Muscle of back (tissue), 11 donors: ENCODE results near the gene RFX2. TPM values are rescaled to one million over a fixed set of nuclear protein-coding genes. Genes with fewer than 3 reads are reported as not detected.
"Not testable (repeated sequence)": the region's sequence is repeated elsewhere in the genome, so short reads cannot be mapped to it uniquely, and the experiment has no call there.

Source experiments
- DNase-seq, 3 donors: peaks; one replicate each; pipeline versions ENCODE4 v3.0.0 to v3.0.0-alpha.2; 2013
- polyA plus RNA-seq, 10 donors: library from polyadenylated mRNA; unstranded; fragments of 120-200 nt; gene quantifications; one replicate each; pipeline ENCODE4 v1.2.1, GENCODE V29; 2013; ENCODE audit not compliant: insufficient read length in 10 of 10

Gene RFX2
- polyA plus RNA-seq, 10 donors: 5.2 to 10.9 (median 6.9) TPM

- DNase-seq: no peak
Measured at GRCh38 chr19:6039566-6040225, 70.6 kb downstream of the RFX2 start.

- DNase-seq: no peak
Measured at GRCh38 chr19:6038634-6039405, 71.5 kb downstream of the RFX2 start.

GRCh38 chr19:6035026-6035425 is 75.3 kb downstream of the RFX2 start:
- no peak for DNase-seq

- no peak for DNase-seq
Measured at GRCh38 chr19:6034512-6034911, 75.8 kb downstream of the RFX2 start.

- DNase-seq: no peak
Measured at GRCh38 chr19:6033744-6034264, 76.5 kb downstream of the RFX2 start.

GRCh38 chr19:6032827-6033226 is 77.5 kb downstream of the RFX2 start:
- DNase-seq: no peak

GRCh38 chr19:6032381-6032780 is 77.9 kb downstream of the RFX2 start:
- no peak for DNase-seq

- no peak for DNase-seq
Measured at GRCh38 chr19:6030214-6030507, 80.1 kb downstream of the RFX2 start.

GRCh38 chr19:6026390-6027227 is 83.7 kb downstream of the RFX2 start:
- no peak for DNase-seq

- not testable (repeated sequence) for DNase-seq
Measured at GRCh38 chr19:6024756-6025155, 85.5 kb downstream of the RFX2 start.

GRCh38 chr19:6023936-6024335 is 86.4 kb downstream of the RFX2 start:
- DNase-seq: no peak

- peak in 1 of 3 donors; percentile 39 for DNase-seq
Measured at GRCh38 chr19:6023085-6023682, 87.1 kb downstream of the RFX2 start.

- peak in 1 of 3 donors; percentile 20 for DNase-seq
Measured at GRCh38 chr19:6022570-6023064, 87.7 kb downstream of the RFX2 start.

- DNase-seq: peak; percentile 76 to 91 (median 84)
Measured at GRCh38 chr19:6021878-6022569, 88.3 kb downstream of the RFX2 start.

- no peak for DNase-seq
Measured at GRCh38 chr19:6020972-6021805, 89.1 kb downstream of the RFX2 start.

GRCh38 chr19:6020166-6020882 is 90.0 kb downstream of the RFX2 start:
- DNase-seq: no peak

- no peak for DNase-seq
Measured at GRCh38 chr19:6018786-6019185, 91.5 kb downstream of the RFX2 start.

- no peak for DNase-seq
Measured at GRCh38 chr19:6017576-6017975, 92.7 kb downstream of the RFX2 start.

GRCh38 chr19:6015841-6016545 is 94.3 kb downstream of the RFX2 start:
- DNase-seq: no peak
